ENCODE measurements around the gene EID2. TPM values are rescaled to one million over a fixed set of nuclear protein-coding genes. Genes with fewer than 3 reads are reported as not detected.

Gene EID2
- total and polyA plus RNA-seq, 2 of the 13 experiments (the other 11 are each of a cell fraction or from before 2014, with no cell fraction given), result 3.7 to 14.1 TPM

DNA sequence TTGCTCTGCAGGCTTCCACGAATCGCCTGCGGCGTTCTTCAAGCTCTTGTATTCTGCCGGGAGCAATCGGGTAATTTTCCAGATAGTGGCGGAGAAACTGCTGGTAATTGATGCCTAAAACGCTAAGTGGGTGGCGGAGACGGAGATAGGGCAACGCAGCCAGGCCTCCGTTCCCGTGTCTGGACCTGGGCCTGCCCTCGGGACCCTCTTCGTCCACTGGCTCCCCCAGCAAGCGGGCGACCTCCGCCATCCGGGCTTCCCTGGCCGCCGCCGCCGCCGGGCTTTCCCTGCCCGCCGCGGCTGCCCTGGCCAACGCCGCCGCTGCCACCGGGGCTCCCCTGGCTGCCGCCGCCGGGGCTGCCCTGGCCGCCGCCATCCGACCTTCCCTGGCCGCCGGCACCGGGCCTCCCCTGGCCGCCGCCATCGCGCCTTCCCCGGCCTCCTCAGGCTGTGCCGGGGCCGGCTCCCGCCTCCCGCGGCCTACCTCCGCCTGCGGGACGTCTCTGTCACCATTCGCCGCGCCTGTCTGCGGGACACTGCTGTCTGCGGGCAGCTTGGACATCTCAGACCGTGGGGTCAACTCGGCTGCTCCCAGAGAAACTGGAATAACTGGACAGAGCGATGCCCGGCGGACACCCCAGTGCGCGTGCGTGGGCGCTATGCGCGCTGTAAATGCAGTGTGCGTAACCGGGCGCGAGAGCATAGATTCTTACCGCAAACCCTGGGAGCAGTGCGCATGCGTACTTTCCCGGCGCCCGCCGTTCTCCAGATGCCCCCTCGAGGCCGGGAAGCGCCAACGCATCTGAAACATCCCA is at the start of gene EID2 (continued):
- TF ChIP-seq, protein P1, sequence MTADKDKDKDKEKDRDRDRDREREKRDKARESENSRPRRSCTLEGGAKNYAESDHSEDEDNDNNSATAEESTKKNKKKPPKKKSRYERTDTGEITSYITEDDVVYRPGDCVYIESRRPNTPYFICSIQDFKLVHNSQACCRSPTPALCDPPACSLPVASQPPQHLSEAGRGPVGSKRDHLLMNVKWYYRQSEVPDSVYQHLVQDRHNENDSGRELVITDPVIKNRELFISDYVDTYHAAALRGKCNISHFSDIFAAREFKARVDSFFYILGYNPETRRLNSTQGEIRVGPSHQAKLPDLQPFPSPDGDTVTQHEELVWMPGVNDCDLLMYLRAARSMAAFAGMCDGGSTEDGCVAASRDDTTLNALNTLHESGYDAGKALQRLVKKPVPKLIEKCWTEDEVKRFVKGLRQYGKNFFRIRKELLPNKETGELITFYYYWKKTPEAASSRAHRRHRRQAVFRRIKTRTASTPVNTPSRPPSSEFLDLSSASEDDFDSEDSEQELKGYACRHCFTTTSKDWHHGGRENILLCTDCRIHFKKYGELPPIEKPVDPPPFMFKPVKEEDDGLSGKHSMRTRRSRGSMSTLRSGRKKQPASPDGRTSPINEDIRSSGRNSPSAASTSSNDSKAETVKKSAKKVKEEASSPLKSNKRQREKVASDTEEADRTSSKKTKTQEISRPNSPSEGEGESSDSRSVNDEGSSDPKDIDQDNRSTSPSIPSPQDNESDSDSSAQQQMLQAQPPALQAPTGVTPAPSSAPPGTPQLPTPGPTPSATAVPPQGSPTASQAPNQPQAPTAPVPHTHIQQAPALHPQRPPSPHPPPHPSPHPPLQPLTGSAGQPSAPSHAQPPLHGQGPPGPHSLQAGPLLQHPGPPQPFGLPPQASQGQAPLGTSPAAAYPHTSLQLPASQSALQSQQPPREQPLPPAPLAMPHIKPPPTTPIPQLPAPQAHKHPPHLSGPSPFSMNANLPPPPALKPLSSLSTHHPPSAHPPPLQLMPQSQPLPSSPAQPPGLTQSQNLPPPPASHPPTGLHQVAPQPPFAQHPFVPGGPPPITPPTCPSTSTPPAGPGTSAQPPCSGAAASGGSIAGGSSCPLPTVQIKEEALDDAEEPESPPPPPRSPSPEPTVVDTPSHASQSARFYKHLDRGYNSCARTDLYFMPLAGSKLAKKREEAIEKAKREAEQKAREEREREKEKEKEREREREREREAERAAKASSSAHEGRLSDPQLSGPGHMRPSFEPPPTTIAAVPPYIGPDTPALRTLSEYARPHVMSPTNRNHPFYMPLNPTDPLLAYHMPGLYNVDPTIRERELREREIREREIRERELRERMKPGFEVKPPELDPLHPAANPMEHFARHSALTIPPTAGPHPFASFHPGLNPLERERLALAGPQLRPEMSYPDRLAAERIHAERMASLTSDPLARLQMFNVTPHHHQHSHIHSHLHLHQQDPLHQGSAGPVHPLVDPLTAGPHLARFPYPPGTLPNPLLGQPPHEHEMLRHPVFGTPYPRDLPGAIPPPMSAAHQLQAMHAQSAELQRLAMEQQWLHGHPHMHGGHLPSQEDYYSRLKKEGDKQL (CRISPR knock-in tag; IDR thresholded peaks at IDR 0.05; ENCODE audit: low read depth), result no peak
- TF ChIP-seq ZNF333 (CRISPR knock-in tag; IDR thresholded peaks at IDR 0.05; ENCODE audit: borderline replicate concordance), result 0 out of 2 replicates have a peak, but pooled peaks have one; percentile 44
- 0 out of 2 replicates have a peak, but pooled peaks have one; percentile 50 for TF ChIP-seq RNF2 (conservative IDR thresholded peaks at IDR 0.05; ENCODE audit: low read depth)
- 0 out of 2 replicates have a peak, but pooled peaks have one; percentile 54 for TF ChIP-seq GATAD1 (CRISPR knock-in tag; IDR thresholded peaks at IDR 0.05)
- TF ChIP-seq KLF13 (CRISPR knock-in tag; IDR thresholded peaks at IDR 0.05), result no peak
- TF ChIP-seq ZSCAN9 (CRISPR knock-in tag; IDR thresholded peaks at IDR 0.05; ENCODE audit: borderline replicate concordance), result no peak
- no peak; the same call in 1 of the 2 replicates for TF ChIP-seq CREM (IDR thresholded peaks at IDR 0.05)
- no peak for TF ChIP-seq CREM (CRISPR knock-in tag; IDR thresholded peaks at IDR 0.05)
- TF ChIP-seq ZNF709 (CRISPR knock-in tag; IDR thresholded peaks at IDR 0.05), result no peak
- TF ChIP-seq ZNF354B (CRISPR knock-in tag; IDR thresholded peaks at IDR 0.05), result no peak
- TF ChIP-seq ZBTB42 (CRISPR knock-in tag; IDR thresholded peaks at IDR 0.05), result no peak
- TF ChIP-seq ZNF563 (CRISPR knock-in tag; IDR thresholded peaks at IDR 0.05), result no peak
- TF ChIP-seq HNRNPL (IDR thresholded peaks at IDR 0.05; ENCODE audit: low read depth, low read length), result no peak
- peak; percentile 89; the same call in 1 of the 2 replicates for TF ChIP-seq ISX (CRISPR knock-in tag; conservative IDR thresholded peaks at IDR 0.05)
- peak; percentile 88 for TF ChIP-seq POLR2AphosphoS5 (IDR thresholded peaks at IDR 0.05; ENCODE audit: low read depth, low read length)
- no peak for TF ChIP-seq LCORL (IDR thresholded peaks at IDR 0.05)
- no peak for TF ChIP-seq LCORL (CRISPR knock-in tag; IDR thresholded peaks at IDR 0.05)
- no peak for TF ChIP-seq SNRNP70 (IDR thresholded peaks at IDR 0.05; ENCODE audit: low read depth, low read length)
- no peak; the same call in 1 of the 2 replicates for TF ChIP-seq FOXC1 (CRISPR knock-in tag; IDR thresholded peaks at IDR 0.05; ENCODE audit: borderline replicate concordance)
- 0 out of 2 replicates have a peak, but pooled peaks have one; percentile 27 for TF ChIP-seq MED13 (CRISPR knock-in tag; IDR thresholded peaks at IDR 0.05)
- TF ChIP-seq ZFP1 (CRISPR knock-in tag; IDR thresholded peaks at IDR 0.05), result no peak; the same call in 1 of the 2 replicates
- no peak for TF ChIP-seq CCDC6 (CRISPR knock-in tag; IDR thresholded peaks at IDR 0.05)
- 0 out of 2 replicates have a peak, but pooled peaks have one; percentile 35 for TF ChIP-seq RAD21 (CRISPR knock-in tag; IDR thresholded peaks at IDR 0.05)

All from HepG2 (cell line).